GM12875 (cell line): ENCODE measurements around the gene TEK.
"Not testable (repeated sequence)": the region's sequence is repeated elsewhere in the genome, so short reads cannot be mapped to it uniquely, and the experiment has no call there.

Source experiments
- H3K4me3 ChIP-seq: one replicate; pipeline ENCODE4 v1.5.1; 2011; ENCODE audit warnings: low read depth, low read length, control low read depth
- CTCF ChIP-seq: IDR thresholded peaks from 2 replicates; pipeline ENCODE4 v1.5.1; 2011; ENCODE audit warnings: low read depth, mild to moderate bottlenecking, control low read depth, inconsistent platforms, low read length, moderate library complexity, borderline replicate concordance; ENCODE audit not compliant: insufficient read depth

TEK gene

GRCh38 chr9:27210588-27210987 is 101.6 kb downstream of the TEK start:
- no peak overlapping the region for H3K4me3 ChIP-seq
- TF ChIP-seq CTCF = no peak

- TF ChIP-seq CTCF = no peak
Observed at GRCh38 chr9:27212191-27212590, 103.2 kb downstream of the TEK start.

DNA sequence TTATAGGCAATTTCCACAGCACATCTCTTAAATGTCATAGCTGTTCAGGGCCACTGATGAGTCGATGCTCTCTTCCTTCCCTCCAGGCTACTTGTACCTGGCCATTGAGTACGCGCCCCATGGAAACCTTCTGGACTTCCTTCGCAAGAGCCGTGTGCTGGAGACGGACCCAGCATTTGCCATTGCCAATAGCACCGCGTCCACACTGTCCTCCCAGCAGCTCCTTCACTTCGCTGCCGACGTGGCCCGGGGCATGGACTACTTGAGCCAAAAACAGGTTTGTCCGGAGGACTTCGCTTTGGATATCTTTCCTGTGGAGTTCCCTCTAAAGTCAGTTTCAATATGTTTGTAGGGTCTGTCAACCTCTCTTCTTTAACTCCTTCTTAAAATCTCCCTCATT is 103.6 kb downstream of the TEK start:
- no peak overlapping the region for H3K4me3 ChIP-seq
- TF ChIP-seq CTCF = no peak

More at GRCh38 chr9:27212191-27212590, 103.2 kb downstream of the TEK start:
- no peak overlapping the region for H3K4me3 ChIP-seq

DNA sequence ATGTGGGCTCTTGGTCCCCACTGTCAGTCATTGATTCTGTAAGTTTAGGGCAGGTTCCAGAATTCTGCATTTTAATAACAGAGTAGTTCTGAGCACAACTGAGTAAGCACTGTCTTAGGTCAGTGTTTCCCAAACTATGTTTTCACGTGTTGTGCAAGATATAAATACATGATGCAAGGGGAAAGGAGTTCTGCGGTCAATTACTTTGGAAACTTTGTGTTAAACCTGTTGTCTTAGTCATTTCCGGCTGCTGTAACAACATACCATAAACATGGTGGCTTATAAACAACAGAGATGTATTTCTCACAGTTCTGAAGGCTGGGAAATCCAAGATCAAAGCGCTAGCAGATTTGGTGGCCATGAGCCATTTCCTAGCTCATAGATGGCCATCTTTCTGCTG is 118.2 kb downstream of the TEK start:
- H3K4me3 ChIP-seq = no peak overlapping the region
- no peak for TF ChIP-seq CTCF

- not testable (repeated sequence) for H3K4me3 ChIP-seq
Observed at GRCh38 chr9:27239648-27240047, 130.6 kb downstream of the TEK start.

GRCh38 chr9:27247756-27248155 is 138.7 kb downstream of the TEK start:
- H3K4me3 ChIP-seq = no peak overlapping the region
- TF ChIP-seq CTCF = peak; percentile 64; the same call in 1 of the 2 replicates

GRCh38 chr9:27248702-27249101 is 139.7 kb downstream of the TEK start:
- no peak for TF ChIP-seq CTCF
- no peak overlapping the region for H3K4me3 ChIP-seq

- TF ChIP-seq CTCF = no peak
Observed at GRCh38 chr9:27258662-27259061, 149.6 kb downstream of the TEK start.

More at GRCh38 chr9:27258662-27259061, 149.6 kb downstream of the TEK start:
- no peak overlapping the region for H3K4me3 ChIP-seq
